ENCODE measurements around the gene PLLP. TPM values are rescaled to one million over a fixed set of nuclear protein-coding genes. Genes with fewer than 3 reads are reported as not detected.

The PLLP gene
- total RNA-seq, 2 donors from 2014 or later, result 5.9 to 9.1 TPM

GRCh38 chr16:57304169-57305061 lies 19.9 kb upstream of the PLLP start:
- Mint-ChIP-seq H3K27ac (peak overlapping the region; percentile 23), H3K27me3 (ENCODE audit: insufficient read depth) (peaks cover 17% of the 10 kb centered on the region), H3K4me3 (no peak overlapping the region), H3K9me3 (no peaks in the 10 kb centered on the region), H3K36me3 (ENCODE audit: low read depth) (no peaks in the 10 kb centered on the region), H3K4me1 (peaks cover 6% of the 10 kb centered on the region)
- no peak for TF ChIP-seq CTCF (conservative IDR thresholded peaks at IDR 0.05)
- Histone ChIP-seq H3K36me3 (ENCODE audit: control insufficient read depth, insufficient read depth, low read length) (no peaks in the 10 kb centered on the region), H3K27me3 (ENCODE audit: control insufficient read depth, insufficient read depth, low read length, poor library complexity, severe bottlenecking) (no peaks in the 10 kb centered on the region), H3K27ac (ENCODE audit: low read depth, low read length) (no peak overlapping the region), H3K4me1 (ENCODE audit: control insufficient read depth, insufficient read depth, low read length) (no peaks in the 10 kb centered on the region), H3K4me3 (ENCODE audit: low read length) (no peak overlapping the region), H3K9ac (ENCODE audit: extremely low read depth, low read length, poor library complexity, severe bottlenecking) (no peak overlapping the region), H3K9me3 (ENCODE audit: control insufficient read depth, low read length) (no peaks in the 10 kb centered on the region)
- WGBS, 2 experiments (ENCODE audit: insufficient coverage in 1 of 2, insufficient read length in 1 of 2), result 90% methylated on average over 12 to 16 of the region's 16 CpGs
- no peak for DNase-seq

GRCh38 chr16:57303910-57304168 lies 19.4 kb upstream of the PLLP start:
- Histone ChIP-seq H3K4me1 (ENCODE audit: control insufficient read depth, insufficient read depth, low read length) (no peaks in the 10 kb centered on the region), H3K36me3 (ENCODE audit: control insufficient read depth, insufficient read depth, low read length) (no peaks in the 10 kb centered on the region), H3K9me3 (ENCODE audit: control insufficient read depth, low read length) (no peaks in the 10 kb centered on the region), H3K27me3 (ENCODE audit: control insufficient read depth, insufficient read depth, low read length, poor library complexity, severe bottlenecking) (no peaks in the 10 kb centered on the region), H3K27ac (ENCODE audit: low read depth, low read length) (no peak overlapping the region), H3K9ac (ENCODE audit: extremely low read depth, low read length, poor library complexity, severe bottlenecking) (no peak overlapping the region), H3K4me3 (ENCODE audit: low read length) (no peak overlapping the region)
- TF ChIP-seq CTCF (conservative IDR thresholded peaks at IDR 0.05), result no peak
- Mint-ChIP-seq H3K27ac (peak overlapping the region; percentile 23), H3K4me3 (no peak overlapping the region), H3K4me1 (peaks cover 6% of the 10 kb centered on the region), H3K27me3 (ENCODE audit: insufficient read depth) (peaks cover 17% of the 10 kb centered on the region), H3K9me3 (no peaks in the 10 kb centered on the region), H3K36me3 (ENCODE audit: low read depth) (no peaks in the 10 kb centered on the region)
- 84 to 100% methylated on average over 3 to 4 of the region's 4 CpGs for WGBS, 2 experiments (ENCODE audit: insufficient coverage in 1 of 2, insufficient read length in 1 of 2)
- DNase-seq, result no peak

- H3K27ac Mint-ChIP-seq, result no peak overlapping the region
- peaks cover 17% of the 10 kb centered on the region for H3K27me3 Mint-ChIP-seq (ENCODE audit: insufficient read depth)
- H3K9ac ChIP-seq (ENCODE audit: extremely low read depth, low read length, poor library complexity, severe bottlenecking), result no peak overlapping the region
- DNase-seq, result no peak
- WGBS, 2 experiments (ENCODE audit: insufficient coverage in 1 of 2, insufficient read length in 1 of 2), result 91 to 100% methylated on average over 2 to 4 of the region's 4 CpGs
- no peak overlapping the region for H3K4me3 Mint-ChIP-seq
- no peaks in the 10 kb centered on the region for H3K36me3 ChIP-seq (ENCODE audit: control insufficient read depth, insufficient read depth, low read length)
- peaks cover 6% of the 10 kb centered on the region for H3K4me1 Mint-ChIP-seq
- no peak overlapping the region for H3K4me3 ChIP-seq (ENCODE audit: low read length)
- H3K4me1 ChIP-seq (ENCODE audit: control insufficient read depth, insufficient read depth, low read length), result no peaks in the 10 kb centered on the region
- no peak for TF ChIP-seq CTCF (conservative IDR thresholded peaks at IDR 0.05)
- no peaks in the 10 kb centered on the region for H3K27me3 ChIP-seq (ENCODE audit: control insufficient read depth, insufficient read depth, low read length, poor library complexity, severe bottlenecking)
- no peak overlapping the region for H3K27ac ChIP-seq (ENCODE audit: low read depth, low read length)
- no peaks in the 10 kb centered on the region for H3K36me3 Mint-ChIP-seq (ENCODE audit: low read depth)
- H3K9me3 Mint-ChIP-seq, result no peaks in the 10 kb centered on the region
- no peaks in the 10 kb centered on the region for H3K9me3 ChIP-seq (ENCODE audit: control insufficient read depth, low read length)
These were observed 18.8 kb upstream of the PLLP start for GRCh38 chr16:57303021-57303909.
